Stimulated activated memory B cell treated with anti-CD40 and anti-IgM and Interleukin-4, amounts not matched to agents 10 μg/mL and 1 μg/mL and 100 μg/mL, for 72 hours (primary cell): ENCODE measurements around the gene ARHGAP1.
"Not testable (repeated sequence)": the region's sequence is repeated elsewhere in the genome, so short reads cannot be mapped to it uniquely, and the experiment has no call there.

Experiments
- ATAC-seq: fragments of 150-1000 bp; cut with Tn5 transposase; 2 replicates; pipeline ENCODE4 v1.10.0; 2021
- H3K27ac Mint-ChIP-seq: one replicate; pipeline ENCODE4 v1.8.0; 2022; ENCODE audit warnings: mild to moderate bottlenecking, mixed read lengths
- H3K27me3 Mint-ChIP-seq: one replicate; pipeline ENCODE4 v1.8.0; 2022; ENCODE audit warnings: mixed read lengths
- H3K36me3 Mint-ChIP-seq: one replicate; pipeline ENCODE4 v1.8.0; 2022; ENCODE audit warnings: mixed read lengths
- H3K4me1 Mint-ChIP-seq: one replicate; pipeline ENCODE4 v1.8.0; 2022; ENCODE audit warnings: mixed read lengths
- H3K4me3 Mint-ChIP-seq: one replicate; pipeline ENCODE4 v1.8.0; 2022; ENCODE audit warnings: mild to moderate bottlenecking, moderate library complexity, mixed read lengths
- H3K9me3 Mint-ChIP-seq: one replicate; pipeline ENCODE4 v1.8.0; 2022; ENCODE audit warnings: mixed read lengths

Gene ARHGAP1

DNA sequence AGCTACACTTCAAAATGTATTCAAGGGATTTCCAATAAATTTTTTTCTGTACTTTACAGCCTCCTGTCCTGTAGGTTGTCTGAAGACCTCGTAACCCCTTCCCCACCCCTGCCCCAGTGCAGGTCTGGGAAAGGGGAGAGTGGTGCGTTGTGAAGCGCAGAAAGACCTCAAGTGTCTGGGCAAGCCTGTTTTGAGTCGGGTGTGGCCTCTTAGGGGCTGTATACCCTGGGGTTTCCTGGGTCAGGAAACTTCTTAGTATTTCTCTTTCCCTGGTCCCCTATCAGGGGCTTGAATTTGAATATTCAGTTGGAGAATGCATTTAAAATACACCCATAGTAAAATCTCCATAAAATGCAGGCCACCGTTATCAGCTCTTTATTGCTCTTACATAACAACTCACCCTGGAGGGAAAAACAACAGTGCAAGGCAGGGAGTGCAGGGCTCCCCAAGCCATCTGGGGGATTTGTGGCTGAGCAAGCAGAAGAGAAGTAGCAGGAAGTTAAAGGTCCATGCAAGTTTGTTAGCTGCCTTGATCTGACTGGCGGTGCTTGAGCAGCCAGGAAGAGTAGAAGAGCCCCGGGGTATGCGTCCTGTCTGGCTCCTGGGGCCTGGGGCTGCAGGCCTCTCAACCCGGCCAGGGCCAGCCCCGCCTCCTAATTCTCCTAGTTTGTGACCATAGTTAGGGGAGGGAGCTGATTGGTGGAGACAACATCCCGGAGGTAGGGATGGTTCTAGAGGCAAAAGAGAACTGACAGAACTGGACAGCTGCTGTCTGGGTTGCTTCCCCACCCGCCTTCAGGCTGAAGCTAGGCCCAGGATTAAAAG is 25.7 kb downstream of the ARHGAP1 start:
- peak overlapping the region; percentile 69 for H3K27ac Mint-ChIP-seq
- peaks cover 40% of the 10 kb centered on the region for H3K4me1 Mint-ChIP-seq
- no peaks in the 10 kb centered on the region for H3K9me3 Mint-ChIP-seq
- ATAC-seq = peak; percentile 40
- peaks cover 49% of the 10 kb centered on the region for H3K36me3 Mint-ChIP-seq
- no peak overlapping the region for H3K4me3 Mint-ChIP-seq
- H3K27me3 Mint-ChIP-seq = no peaks in the 10 kb centered on the region

DNA sequence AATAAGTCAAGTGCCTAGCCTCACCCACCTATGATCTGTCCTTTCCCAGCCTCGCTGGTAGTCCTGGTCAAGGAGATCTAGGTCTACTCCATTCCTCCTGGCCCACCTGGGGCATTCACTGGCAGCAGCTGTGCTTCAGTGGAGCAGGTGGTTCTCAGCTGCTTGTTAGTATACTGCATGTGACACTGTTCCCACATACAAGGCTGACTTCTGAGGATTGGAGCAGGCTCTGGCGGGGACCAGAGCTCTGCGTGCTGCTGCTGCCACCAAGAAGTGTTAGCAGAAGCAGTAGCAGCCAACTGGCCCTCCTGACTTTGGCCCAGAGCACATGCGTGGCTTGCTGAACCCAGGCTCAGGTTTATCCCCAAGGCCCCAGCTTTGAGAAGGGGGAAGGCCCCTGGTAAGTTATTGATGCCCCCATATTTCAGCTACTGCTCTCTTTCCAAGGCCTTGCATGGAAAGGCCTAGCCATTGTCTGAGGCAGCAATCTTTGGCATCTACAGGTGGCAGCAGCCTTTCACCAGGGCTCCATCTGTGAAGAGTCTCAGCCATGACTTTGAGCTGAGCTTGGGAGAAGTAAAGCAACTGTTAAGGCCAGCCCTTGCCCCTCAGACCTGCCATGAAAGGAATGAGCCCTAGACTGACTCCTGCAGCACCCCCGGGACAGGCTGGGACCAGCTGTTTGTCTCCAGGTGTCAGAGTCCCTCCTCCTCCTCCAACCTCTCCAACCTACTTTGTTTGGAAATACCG is 26.5 kb downstream of the ARHGAP1 start:
- Mint-ChIP-seq H3K27me3 (no peaks in the 10 kb centered on the region), H3K9me3 (no peaks in the 10 kb centered on the region), H3K4me3 (no peak overlapping the region), H3K4me1 (peaks cover 40% of the 10 kb centered on the region), H3K36me3 (peaks cover 48% of the 10 kb centered on the region), H3K27ac (peak overlapping the region; percentile 69)
- ATAC-seq = no peak

DNA sequence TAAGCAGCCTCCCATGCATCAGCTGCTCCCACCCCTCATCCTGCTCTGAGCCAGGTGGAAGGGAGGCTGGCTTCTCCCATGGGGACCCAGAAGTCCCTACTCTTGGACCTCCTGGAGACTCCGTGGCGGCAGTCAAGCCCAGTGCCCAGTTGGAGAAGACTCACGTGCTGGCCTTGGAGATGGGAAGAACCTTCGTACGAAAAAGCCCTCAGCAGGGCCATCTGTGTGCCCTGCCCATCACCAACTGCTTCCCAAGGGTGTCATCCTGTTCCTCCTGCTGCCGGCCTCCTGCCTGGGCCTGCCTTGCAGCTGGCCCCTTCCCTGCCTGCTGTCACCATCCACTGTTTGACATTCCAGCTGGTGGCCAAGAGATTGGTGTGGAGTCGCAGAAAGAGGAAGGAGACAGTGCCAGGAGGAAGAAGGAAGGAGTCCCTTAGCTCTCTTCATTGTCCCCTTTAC is 28.0 kb downstream of the ARHGAP1 start:
- peaks cover 39% of the 10 kb centered on the region for H3K36me3 Mint-ChIP-seq
- no peak overlapping the region for H3K27ac Mint-ChIP-seq
- ATAC-seq = no peak
- no peak overlapping the region for H3K4me3 Mint-ChIP-seq
- H3K4me1 Mint-ChIP-seq = peaks cover 29% of the 10 kb centered on the region
- H3K9me3 Mint-ChIP-seq = no peaks in the 10 kb centered on the region
- H3K27me3 Mint-ChIP-seq = no peaks in the 10 kb centered on the region

DNA sequence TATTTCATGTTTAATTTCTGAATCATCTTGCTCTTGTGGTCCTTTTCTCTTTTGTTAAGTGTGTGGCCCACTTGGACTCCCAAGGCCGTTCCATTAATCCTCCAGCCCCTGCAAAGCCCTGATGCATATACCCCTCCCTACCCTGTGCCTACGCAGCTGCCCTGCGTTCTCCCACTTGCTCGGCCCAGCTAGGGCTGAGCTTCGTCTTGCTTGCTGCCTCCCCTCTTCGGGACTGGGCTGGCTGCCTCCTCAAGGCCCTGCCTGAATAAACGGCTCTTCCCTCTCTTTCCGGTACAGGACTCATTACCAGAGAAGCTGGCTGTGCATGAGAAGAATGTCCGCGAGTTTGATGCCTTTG is 28.5 kb downstream of the ARHGAP1 start:
- Mint-ChIP-seq H3K4me3 (no peak overlapping the region), H3K27ac (no peak overlapping the region)

DNA sequence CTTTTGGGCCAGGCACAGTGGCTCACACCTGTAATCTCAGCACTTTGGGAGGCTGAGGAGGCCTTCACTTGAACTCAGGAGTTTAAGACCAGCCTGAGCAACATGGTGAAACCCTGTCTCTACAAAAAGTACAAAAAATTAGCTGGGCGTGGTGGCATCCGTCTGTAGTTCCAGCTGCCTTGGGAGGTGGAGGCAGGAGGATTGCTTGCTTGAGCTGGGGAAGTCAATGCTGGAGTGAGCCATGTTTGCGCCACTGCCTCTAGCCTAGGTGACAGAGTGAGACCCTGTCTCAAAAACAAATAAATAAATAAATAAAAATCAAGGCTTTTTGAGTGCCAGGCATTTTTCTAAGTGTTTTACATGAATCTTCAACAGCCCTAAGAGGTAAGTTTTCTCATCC is 29.9 kb downstream of the ARHGAP1 start:
- Mint-ChIP-seq H3K4me1 (peaks cover 14% of the 10 kb centered on the region), H3K27ac (peak overlapping the region; percentile 46), H3K36me3 (peaks cover 39% of the 10 kb centered on the region)
- H3K9me3 Mint-ChIP-seq, ATAC-seq, H3K4me3 Mint-ChIP-seq, H3K27me3 Mint-ChIP-seq: not testable (repeated sequence)

More for the DNA sequence above, 28.5 kb downstream of the ARHGAP1 start:
- Mint-ChIP-seq H3K9me3 (no peaks in the 10 kb centered on the region), H3K36me3 (peaks cover 39% of the 10 kb centered on the region), H3K27me3 (no peaks in the 10 kb centered on the region), H3K4me1 (peaks cover 25% of the 10 kb centered on the region)
- ATAC-seq = no peak

DNA sequence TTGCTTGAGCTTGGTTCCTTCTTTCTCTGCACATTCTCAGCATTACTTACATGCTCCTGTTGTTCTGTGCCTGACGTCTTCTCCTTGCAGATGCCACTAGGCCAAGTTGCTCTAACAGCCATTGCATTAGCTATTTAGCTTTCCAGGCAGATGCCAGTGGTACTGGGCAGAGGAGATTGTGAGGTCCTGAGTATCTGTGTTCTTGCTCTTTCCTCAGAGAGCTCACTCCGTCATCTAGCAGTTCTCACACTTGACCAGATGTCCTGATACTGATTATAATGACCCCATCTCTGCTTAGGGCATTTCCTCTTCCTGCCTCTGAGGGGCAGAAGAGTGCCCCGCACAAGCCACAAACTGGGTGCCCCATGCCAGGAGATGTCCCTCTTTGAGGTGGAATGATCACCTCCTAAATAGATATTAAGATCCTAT is 30.7 kb downstream of the ARHGAP1 start:
- H3K27me3 Mint-ChIP-seq = no peaks in the 10 kb centered on the region
- H3K36me3 Mint-ChIP-seq = peaks cover 41% of the 10 kb centered on the region
- ATAC-seq = no peak
- H3K4me1 Mint-ChIP-seq = peaks cover 7% of the 10 kb centered on the region
- no peak overlapping the region for H3K4me3 Mint-ChIP-seq
- H3K9me3 Mint-ChIP-seq = no peaks in the 10 kb centered on the region
- H3K27ac Mint-ChIP-seq = no peak overlapping the region

DNA sequence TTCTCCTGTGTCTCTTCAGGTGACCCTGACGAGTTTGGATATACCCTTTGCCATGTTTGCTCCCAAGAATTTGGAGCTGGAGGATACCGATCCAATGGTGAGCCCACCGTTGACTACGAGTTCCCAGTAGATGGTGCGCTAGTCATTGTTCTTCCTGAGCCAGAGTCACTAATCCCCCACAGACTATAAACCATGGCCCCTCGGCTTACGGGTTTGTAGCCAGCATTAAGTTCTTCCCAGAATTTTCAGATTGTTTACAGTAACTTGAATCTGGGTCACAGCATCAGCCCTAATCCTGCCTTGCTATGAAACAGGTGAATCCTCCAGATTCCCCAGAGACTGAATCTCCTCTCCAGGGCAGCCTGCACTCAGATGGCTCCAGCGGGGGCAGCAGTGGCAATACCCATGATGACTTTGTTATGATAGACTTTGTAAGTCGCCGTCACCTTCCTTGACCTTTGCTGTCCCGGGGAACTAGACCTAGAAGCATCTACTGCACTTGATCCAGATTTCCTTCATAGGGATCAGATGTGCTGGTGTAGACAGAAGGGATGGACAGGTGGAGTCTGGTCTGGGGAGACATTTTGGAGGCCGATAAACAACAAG is 31.8 kb downstream of the ARHGAP1 start:
- Mint-ChIP-seq H3K4me1 (no peaks in the 10 kb centered on the region), H3K9me3 (no peaks in the 10 kb centered on the region), H3K36me3 (peaks cover 49% of the 10 kb centered on the region), H3K27me3 (no peaks in the 10 kb centered on the region), H3K27ac (no peak overlapping the region), H3K4me3 (no peak overlapping the region)
- ATAC-seq = no peak

DNA sequence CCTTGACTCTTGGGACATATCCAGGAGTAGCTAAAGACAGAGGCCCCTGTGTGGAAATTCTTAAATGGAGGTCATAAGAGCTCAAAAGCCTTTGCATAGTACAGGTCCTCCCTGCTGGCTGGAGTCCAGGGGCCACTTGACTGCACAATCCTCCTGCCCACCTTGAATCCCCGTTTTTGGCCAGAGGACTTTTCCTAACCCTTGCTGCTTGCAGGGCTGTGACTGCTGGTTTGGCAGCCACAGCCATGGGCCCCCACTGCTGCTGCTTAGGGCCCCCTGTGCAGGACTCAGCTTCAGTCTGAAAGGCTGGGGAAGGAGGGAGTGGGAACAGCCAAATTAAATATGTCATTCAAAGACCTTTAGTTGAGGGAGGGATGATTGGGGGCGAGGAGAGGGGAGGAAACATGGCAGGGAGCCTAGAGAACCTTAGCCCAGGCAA is 33.4 kb downstream of the ARHGAP1 start:
- no peak for ATAC-seq
- no peaks in the 10 kb centered on the region for H3K9me3 Mint-ChIP-seq
- no peak overlapping the region for H3K4me3 Mint-ChIP-seq
- H3K27me3 Mint-ChIP-seq = no peaks in the 10 kb centered on the region
- H3K36me3 Mint-ChIP-seq = peaks cover 43% of the 10 kb centered on the region
- peak overlapping the region; percentile 22 for H3K27ac Mint-ChIP-seq
- no peaks in the 10 kb centered on the region for H3K4me1 Mint-ChIP-seq

DNA sequence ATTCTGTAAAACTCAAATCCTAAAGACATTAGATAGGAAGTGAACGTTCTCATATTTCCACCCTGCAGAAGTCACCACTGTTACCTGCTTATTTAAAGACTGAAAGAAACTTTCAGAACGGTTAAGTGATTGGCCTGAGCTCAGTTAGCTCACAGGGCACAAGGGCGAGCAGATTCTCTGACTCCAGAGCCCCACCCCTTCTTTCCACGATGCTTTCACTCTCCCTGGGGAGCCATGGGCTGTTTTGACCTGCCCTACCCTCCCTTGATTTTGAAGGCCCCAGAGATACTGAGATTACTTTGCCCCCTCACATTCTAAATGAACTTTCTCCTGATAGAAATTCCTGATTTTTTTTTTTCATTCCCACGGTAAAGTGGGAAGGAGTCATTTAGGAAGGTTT is 33.9 kb downstream of the ARHGAP1 start:
- H3K4me1 Mint-ChIP-seq = no peaks in the 10 kb centered on the region
- no peaks in the 10 kb centered on the region for H3K27me3 Mint-ChIP-seq
- H3K36me3 Mint-ChIP-seq = peaks cover 39% of the 10 kb centered on the region
- no peaks in the 10 kb centered on the region for H3K9me3 Mint-ChIP-seq
- H3K4me3 Mint-ChIP-seq = no peak overlapping the region
- peak overlapping the region; percentile 22 for H3K27ac Mint-ChIP-seq
- no peak for ATAC-seq

DNA sequence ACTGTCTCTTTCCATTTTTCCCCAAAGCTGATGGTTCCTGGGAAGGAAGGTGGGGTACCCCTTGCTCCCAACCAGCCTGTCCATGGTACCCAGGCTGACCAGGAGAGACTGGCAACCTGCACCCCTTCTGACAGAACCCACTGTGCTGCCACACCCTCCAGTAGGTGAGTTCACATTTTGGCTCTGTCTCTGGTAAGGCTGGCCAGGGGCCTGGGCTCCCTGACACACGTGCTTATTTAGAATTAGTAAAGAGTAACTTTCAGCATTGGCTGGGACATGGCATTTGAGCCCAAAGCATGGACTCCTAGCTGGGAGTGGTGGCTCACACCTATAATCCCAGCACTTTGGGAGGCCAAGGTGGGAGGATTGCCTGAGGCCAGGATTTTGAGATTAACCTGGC is 35.1 kb downstream of the ARHGAP1 start:
- no peaks in the 10 kb centered on the region for H3K27me3 Mint-ChIP-seq
- no peak overlapping the region for H3K27ac Mint-ChIP-seq
- H3K4me3 Mint-ChIP-seq = no peak overlapping the region
- H3K9me3 Mint-ChIP-seq = no peaks in the 10 kb centered on the region
- no peak for ATAC-seq
- peaks cover 40% of the 10 kb centered on the region for H3K36me3 Mint-ChIP-seq
- no peaks in the 10 kb centered on the region for H3K4me1 Mint-ChIP-seq

DNA sequence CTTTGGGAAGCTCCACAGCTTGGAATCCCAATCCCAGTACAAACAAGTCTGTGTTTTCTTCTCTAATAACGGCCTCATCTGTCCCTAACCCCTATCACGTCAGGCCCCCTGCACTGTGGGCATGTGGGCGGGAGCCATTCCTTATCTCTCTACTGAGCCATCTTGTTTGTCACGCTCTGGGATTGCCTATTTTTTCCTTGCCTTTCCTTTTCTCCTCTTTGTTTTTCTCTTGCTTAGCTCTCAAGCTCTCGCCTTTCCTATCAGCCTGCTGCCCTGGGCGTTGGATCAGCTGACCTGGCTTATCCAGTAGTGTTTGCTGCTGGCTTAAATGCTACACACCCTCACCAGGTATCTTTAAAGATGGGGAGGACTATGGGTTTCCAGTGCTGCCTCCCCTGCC is 35.8 kb downstream of the ARHGAP1 start:
- Mint-ChIP-seq H3K36me3 (peaks cover 41% of the 10 kb centered on the region), H3K27me3 (no peaks in the 10 kb centered on the region), H3K27ac (no peak overlapping the region), H3K4me1 (no peaks in the 10 kb centered on the region), H3K9me3 (no peaks in the 10 kb centered on the region), H3K4me3 (no peak overlapping the region)
- no peak for ATAC-seq

DNA sequence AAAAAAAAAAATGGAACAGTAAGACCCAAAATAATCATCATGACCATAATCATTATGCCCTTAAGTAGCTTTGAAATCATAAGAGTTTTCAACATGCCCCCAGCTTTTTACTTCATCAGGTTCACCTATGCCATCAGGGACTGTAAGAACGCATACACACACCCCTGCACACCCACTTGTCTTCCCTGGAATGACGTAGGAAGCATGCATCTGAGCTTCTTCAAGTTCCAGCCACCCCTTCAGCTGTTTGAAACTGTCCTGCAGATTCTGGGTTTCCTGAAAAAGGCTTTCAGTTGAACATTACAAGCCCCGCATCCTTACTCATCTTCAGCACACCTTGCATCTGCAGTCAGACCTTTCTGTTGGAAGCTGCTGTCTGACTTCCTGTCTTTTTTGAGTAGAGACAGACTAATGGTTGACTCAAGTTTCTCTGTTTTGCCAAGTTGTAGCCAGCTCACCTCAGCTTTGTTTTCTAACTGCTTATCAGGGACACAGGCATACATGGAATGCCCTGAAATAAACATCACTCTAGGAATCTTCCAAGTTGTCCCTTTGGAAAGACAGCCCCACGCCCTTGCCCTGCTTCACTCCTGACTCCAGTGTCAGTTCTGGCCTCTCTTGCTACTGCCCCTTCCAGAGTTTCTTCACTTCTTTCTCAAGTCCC is 37.0 kb downstream of the ARHGAP1 start:
- Mint-ChIP-seq H3K27ac (no peak overlapping the region), H3K4me1 (no peaks in the 10 kb centered on the region), H3K4me3 (no peak overlapping the region), H3K27me3 (no peaks in the 10 kb centered on the region), H3K36me3 (peaks cover 43% of the 10 kb centered on the region), H3K9me3 (no peaks in the 10 kb centered on the region)
- ATAC-seq = no peak

DNA sequence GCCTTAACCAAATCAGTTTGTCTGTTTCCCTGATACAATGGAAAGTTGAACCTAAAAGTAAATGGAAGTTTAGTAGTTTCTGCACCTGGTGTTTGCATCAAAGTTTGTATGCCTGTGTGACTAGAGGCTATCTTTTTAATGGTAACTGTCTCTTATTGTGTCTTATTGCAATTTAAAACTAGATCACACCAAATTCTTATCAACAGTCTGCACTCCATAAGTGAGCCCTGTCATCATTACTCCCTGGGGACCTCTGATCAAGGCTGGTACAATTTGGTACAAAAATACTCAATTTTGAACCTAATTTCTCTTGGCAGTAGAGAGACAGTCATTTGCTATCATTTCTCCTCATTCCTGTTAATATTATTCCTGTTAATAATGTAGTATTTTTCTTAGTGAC is 38.1 kb downstream of the ARHGAP1 start:
- Mint-ChIP-seq H3K9me3 (no peaks in the 10 kb centered on the region), H3K27ac (no peak overlapping the region), H3K36me3 (peaks cover 53% of the 10 kb centered on the region), H3K4me3 (no peak overlapping the region), H3K27me3 (no peaks in the 10 kb centered on the region), H3K4me1 (no peaks in the 10 kb centered on the region)
- ATAC-seq = no peak

DNA sequence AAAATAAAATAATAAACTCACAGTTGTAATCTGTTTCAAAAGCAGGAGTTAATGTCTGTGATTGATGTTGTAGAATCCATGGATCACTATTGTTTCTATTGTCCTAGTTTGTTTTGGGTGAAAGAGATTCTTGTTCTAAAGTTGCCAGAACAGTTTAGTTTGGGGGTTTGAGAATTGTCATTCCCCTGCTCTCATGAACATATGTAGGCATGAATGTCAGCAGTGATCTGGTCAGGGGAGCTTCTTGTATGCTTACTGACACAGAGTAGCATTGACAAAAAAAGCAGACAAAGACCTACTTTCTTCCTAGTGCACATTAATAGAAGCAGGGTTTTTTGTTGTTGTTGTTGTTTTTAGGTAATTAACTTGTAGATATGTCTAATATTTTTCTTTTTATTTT is 38.6 kb downstream of the ARHGAP1 start:
- no peak for ATAC-seq
- H3K4me1 Mint-ChIP-seq = no peaks in the 10 kb centered on the region
- peaks cover 53% of the 10 kb centered on the region for H3K36me3 Mint-ChIP-seq
- H3K27me3 Mint-ChIP-seq = no peaks in the 10 kb centered on the region
- no peak overlapping the region for H3K27ac Mint-ChIP-seq
- no peak overlapping the region for H3K4me3 Mint-ChIP-seq
- H3K9me3 Mint-ChIP-seq = no peaks in the 10 kb centered on the region

DNA sequence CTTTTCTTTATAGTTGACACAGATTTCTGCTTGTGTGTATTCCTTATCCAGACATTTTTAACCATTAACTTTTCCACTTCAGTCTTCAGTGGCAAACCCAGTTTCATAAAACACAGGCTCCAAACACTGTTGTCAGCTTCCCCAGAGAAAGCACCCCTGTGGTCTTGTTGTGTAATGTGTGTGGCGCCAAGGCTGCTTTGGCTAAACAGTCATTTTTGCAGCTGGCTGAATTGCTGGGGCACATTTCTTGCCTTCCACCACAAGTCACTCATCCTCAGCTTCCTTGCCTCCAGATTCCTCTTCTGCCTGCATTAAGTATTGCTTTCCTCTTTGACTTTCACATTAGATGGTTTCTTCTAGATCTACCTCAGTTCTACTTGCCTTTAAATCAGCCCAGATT is 40.5 kb downstream of the ARHGAP1 start:
- Mint-ChIP-seq H3K27me3 (no peaks in the 10 kb centered on the region), H3K4me3 (no peak overlapping the region), H3K36me3 (peaks cover 59% of the 10 kb centered on the region), H3K4me1 (no peaks in the 10 kb centered on the region), H3K9me3 (no peaks in the 10 kb centered on the region), H3K27ac (no peak overlapping the region)
- ATAC-seq = no peak
